GM21529 (cell line): ENCODE data around the gene FLVCR1.
"Not testable (repeated sequence)": the region's sequence is repeated elsewhere in the genome, so short reads cannot be mapped to it uniquely, and the experiment has no call there.

Experiments used
- ATAC-seq: cut with Tn5 transposase; IDR thresholded peaks from one replicate; pipeline ENCODE4 v1.9.1; 2021; ENCODE audit not compliant: unreplicated experiment

Gene FLVCR1

DNA sequence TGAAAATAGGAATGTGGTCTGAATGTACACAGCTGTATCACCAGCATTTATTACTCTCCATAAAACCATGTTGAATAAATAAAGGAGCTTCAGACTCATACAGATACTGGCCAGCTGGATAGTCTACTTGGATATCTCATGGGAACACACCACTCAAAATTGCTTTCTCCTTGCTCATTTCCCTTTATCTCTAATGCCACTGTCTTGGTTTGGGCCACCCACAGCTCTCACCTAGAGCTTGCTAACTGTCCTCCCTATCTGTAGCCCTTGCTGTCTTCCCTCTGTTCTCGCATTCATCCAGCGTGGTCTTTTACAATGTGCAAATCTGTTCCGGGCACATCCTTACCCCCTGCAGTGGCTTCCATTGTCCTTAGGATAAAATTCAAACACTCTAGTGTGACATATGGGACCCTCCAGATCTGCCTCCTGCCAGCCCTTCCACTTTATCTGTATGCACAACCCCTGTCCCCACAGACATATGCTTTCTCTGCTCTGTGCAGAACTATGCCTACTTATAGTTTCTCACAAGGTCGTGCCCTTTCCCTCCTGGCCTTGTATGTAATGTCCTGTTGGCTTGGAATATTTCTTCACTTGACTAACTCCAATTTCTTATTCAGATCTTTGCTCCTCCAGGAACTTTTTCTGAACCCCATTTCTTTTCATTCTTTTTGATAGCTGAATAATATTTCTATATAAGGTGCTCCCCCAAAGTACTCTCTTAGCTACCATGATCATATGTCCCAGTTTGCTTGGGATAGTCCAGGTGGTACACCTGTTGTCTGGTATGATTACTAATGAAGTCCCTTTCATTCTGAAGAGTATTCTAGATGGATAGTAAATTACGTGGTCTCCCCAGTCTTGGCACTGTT is 2.9 kb downstream of the FLVCR1 start:
- ATAC-seq = no peak

DNA sequence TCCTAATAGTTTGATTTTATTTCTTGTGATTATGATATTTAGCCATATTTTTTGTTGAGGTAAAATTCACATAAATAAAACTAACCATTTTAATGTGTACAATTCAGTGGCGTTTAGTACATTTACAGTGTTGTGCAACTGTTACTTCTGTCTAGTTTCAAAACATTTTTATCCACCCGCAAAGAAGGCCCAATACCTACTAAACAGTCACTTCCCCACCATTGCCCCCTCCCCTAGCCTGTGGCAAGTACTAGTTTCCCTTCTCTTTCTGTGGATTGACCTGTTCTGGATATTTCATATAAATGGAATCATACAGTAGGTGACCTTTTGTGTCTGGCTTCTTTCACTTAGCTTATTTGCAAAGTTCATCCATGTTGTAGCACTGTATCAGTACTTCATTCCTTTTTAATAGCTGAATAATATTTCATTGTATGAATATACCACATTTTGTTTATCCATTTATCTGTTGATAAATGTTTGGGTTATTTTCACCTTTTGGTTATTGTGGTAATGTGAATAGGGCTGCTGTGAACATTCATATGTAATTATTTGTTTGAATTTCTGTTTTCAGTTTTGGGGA is 4.1 kb downstream of the FLVCR1 start:
- no peak for ATAC-seq

DNA sequence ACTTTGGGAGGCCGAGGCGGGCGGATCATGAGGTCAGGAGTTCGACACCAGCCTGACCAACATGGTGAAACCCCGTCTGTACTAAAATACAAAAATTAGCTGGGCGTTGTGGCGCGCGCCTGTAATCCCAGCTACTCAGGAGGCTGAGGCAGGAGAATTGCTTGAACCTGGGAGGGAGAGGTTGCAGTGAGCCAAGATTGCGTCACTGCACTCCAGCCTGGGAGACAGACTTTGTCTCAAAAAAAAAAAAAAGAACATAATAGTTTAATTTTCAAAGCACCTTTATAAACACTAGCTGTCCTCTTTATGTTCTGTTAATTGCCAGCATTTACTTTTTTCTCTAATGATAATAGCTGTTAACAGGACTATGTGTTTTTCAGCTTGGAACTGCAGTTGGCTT is 5.3 kb downstream of the FLVCR1 start:
- ATAC-seq = not testable (repeated sequence)

- ATAC-seq = no peak
Observed at GRCh38 chr1:212864201-212864600, 6.1 kb downstream of the FLVCR1 start.

DNA sequence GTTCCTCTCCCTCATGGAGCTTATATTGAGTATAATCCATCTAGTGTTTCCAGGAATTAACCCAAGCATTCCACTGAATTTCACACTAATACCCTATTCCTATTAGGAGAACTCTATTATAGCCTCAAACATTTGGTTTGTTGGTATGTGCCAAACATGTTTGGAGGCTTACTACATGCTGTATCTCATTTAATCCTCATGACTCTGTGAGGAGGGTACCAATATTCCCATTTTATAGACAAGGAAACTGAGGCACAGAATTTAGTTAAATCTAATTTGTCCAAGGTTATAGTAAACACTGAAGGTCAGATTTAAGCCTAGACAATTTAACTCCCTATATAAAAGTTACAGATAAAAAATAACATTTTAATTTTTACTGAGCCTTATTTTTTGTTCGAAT is 9.1 kb downstream of the FLVCR1 start:
- no peak for ATAC-seq

GRCh38 chr1:212871976-212872375 is 13.9 kb downstream of the FLVCR1 start:
- ATAC-seq = no peak

DNA sequence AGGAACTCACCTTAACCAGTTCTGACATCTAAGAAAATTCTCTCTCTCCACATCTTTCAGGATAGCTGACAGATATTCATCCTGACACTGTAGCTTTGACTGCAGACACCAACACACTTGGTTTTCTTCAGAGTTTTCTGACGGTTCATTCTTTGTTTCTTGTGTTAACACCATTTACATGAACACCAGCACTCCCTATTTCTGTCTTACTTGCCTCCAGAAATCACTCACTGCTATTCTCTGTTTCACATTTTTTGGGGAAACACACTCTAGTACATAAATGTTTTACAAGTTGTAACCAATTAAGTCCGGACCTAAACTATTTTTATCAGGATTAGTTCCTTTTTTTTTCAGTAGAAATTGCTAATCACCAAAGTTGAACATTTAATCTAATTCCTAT is 15.4 kb downstream of the FLVCR1 start:
- ATAC-seq = peak; percentile 81

DNA sequence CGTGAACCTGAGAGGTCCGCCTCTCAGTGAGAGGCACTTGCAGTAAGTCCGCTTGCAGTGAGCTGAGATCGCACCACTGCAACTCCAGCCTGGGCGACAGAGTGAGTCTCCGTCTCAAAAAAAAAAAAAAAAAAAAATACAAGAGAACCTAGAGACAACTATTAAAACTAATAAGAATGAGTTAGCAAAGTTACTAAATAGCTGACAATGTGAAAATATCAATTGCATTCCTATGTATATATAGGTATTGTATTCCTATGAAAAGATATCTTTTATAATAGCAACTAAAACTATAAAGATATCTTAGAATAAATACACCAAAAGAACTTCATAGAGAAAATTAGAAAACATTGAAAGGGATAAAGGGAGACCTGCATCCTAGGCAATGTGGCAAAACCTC is 20.3 kb downstream of the FLVCR1 start:
- no peak for ATAC-seq

DNA sequence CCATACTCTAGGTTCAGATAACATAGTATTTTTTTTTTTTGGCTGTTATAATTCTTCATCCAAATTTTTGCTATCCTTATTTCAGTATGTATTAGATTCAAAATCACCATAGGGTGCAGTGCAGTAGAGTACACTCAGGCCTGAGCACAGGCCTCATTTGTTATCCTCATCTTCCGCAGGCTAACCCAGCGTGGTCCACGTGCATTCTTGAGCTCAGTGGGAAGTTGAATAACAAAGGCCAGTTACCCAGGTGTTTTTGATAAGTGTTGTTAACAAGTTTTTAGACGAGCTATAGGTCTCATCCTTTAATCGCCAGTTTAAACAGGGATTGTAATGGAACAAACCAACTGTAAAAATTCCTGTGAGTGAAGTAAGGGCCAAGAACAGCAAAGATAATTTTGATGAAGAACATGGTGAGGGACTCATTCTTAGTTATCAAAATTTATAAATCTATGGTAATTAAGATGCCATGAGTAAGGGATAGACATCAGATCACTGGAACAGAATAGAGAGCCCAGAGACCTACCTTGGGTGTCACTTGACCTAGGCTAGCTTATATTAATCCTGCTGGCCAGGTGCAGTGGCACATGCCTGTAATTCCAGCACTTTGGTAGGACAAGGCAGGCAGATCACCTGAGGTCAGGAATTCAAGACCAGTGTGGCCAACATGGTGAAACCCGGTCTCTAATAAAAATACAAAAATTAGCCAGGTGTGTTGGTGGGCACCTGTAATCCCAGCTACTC is 22.0 kb downstream of the FLVCR1 start:
- ATAC-seq = no peak

DNA sequence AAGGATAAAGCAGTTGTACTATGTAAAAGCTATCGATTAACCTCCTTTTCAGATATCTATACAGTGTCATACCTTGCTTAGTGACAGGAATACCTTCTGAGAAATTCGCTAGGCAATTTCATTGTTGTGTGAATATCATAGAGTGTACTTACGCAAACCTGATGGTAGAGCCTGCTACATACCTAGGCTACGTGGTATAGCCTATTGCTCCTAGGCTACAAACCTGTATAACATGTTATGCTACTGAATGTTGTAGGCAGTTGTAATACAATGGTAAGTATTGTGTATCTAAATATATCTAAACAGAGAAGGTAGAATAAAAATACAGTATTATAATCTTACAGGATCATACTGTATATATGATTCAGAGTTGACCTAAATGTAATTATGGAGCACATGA is 26.5 kb downstream of the FLVCR1 start:
- no peak for ATAC-seq

DNA sequence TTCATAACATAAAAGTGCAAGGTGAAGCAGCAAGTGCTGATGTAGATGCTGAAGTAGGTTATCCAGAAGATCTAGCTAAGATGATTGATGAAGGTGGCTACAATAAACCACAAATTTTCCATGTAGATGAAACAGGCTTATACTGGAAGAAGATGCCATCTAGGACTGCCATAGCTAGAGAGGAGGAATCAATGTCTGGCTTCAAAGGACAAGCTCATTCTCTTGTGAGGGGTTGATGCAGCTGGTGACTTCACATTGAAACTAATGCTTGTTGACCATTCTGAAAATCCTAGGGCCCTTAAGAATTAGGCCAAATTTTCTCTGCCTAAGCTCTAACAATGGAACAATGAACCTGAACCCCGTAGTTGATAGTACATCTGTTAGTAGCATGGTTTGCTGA is 34.0 kb downstream of the FLVCR1 start:
- ATAC-seq = no peak

- no peak for ATAC-seq
Observed at GRCh38 chr1:212899845-212900244, 41.8 kb downstream of the FLVCR1 start.

DNA sequence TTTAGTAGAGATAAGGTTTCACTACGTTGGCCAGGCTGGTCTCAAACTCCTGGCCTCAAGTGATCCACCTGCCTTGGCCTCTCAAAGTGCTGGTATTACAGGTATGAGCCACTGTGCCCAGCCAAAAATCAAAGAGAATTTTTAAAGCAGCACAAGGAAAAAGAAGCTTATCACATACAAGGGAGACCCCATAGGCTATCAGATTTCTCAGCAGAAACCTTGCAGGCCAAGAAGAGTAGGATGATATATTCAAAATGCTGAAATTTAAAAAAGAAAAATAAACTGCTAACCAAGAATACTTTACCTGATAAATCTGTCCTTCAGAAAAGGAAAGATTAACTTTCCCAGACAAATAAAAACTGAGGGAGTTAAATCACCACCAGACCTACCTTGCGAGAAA is 43.2 kb downstream of the FLVCR1 start:
- no peak for ATAC-seq

DNA sequence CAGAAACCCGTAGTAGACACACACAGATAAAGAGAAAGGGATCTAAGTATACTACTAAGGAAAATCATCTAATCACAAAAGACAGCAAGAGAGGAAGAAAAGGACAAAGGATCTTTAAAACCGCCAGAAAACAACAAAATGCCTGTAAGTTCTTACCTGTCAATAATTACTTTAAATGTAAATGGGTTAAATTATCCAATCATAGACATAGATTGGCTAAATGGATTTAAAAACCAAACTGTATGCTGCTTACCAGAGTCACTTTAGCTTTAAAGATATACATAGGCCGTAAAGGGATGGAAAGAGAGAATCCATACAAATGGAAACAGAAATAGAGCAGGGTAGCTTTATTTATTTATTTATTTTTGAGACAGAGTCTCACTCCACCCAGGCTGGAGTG is 44.0 kb downstream of the FLVCR1 start:
- ATAC-seq = no peak

DNA sequence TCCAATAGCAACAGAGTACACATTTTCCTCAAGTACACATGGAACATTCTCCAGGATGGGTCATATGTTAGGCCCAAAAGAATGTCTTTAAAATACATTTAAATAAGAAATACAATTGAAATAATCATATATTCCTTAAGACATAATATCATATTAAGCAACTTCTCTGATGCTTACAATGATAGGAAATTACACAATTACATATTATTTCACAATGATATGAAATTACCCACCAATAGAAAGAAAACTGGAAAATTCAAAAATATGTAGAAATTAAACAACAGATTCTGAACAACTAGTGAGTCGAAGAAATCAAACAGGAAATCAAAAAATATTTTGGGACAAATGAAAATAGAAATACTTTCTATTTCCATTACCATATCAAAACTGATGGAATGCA is 45.6 kb downstream of the FLVCR1 start:
- no peak for ATAC-seq

- not testable (repeated sequence) for ATAC-seq
Observed at GRCh38 chr1:212908071-212908470, 50.0 kb downstream of the FLVCR1 start.

- ATAC-seq = no peak
Observed at GRCh38 chr1:212908971-212909370, 50.9 kb downstream of the FLVCR1 start.

DNA sequence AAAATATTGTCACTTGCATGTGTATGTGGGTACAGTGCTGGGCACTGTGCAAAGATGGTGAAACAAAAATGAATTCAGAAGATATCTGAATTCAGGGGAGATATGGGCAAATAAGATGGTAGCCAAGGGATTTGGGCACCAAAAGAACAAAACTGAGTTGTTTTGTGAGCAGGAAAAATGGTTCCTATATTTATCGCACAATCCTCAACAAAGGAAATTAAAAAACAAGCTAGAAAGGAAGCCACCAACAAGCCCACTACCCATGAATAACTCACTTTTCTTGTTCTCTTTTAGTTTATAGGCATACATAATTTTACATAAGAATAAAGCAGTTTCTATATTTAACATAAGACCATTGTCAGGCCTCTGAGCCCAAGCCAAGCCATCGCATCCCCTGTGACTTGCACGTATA is 51.6 kb downstream of the FLVCR1 start:
- ATAC-seq = no peak

DNA sequence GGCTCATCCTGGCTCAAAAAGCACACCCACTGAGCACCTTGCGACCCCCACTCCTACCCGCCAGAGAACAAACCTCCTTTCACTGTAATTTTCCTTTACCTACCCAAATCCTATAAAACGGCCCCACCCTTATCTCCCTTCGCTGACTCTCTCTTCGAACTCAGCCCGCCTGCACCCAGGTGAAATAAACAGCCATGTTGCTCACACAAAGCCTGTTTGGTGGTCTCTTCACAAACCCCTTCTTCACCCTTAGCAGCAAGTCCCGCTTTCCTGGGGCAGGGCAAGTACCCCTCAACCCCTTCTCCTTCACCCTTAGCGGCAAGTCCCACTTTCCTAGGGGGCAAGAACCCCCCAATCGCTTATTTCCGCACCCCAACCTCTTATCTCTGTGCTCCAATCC is 52.1 kb downstream of the FLVCR1 start:
- not testable (repeated sequence) for ATAC-seq

DNA sequence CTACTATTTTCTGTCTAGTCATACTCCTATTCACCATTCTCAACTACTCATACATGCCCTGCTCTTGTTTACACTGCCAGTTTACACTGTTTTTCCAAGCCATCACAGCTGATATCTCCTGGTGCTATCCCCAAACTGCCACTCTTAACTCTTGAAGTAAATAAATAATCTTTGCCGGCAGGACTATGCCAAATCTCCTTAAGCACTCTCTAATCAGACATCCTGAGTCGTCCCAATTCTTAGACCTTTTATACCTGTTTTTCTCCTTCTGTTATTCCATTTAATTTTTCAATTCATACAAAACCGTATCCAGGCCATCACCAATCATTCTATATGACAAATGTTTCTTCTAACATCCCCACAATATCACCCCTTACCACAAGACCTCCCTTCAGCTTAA is 55.6 kb downstream of the FLVCR1 start:
- not testable (repeated sequence) for ATAC-seq

GRCh38 chr1:212914110-212914509 is 56.0 kb downstream of the FLVCR1 start:
- ATAC-seq = not testable (repeated sequence)

DNA sequence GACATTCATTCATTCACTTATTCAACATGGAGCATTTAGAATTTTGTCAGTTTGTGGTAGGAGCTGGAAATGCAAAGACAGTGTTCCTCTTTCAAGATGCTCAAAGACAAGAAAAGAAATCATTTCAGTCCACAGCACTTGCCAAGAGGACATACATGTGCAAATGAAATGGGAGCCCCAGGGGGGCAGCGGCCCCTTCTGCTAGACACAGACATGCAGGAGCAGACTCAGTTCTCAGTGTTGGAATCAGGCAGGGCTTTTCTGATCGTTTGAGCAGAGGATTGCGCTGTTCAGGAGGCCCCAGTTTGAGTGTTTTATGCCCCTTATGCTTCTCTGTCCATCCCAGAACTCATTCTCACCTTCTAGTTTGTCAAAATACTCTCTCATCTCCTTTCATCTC is 56.7 kb downstream of the FLVCR1 start:
- no peak for ATAC-seq
